ENCODE data around the gene JAKMIP3. TPM values are rescaled to one million over a fixed set of nuclear protein-coding genes. Genes with fewer than 3 reads are reported as not detected.

The JAKMIP3 gene
- total RNA-seq, 2 experiments from 2014 or later, result 0.19 to 0.38 TPM

- Mint-ChIP-seq H3K36me3 (no peaks in the 10 kb centered on the region), H3K4me3 (no peak overlapping the region), H3K27me3 (peaks cover 64% of the 10 kb centered on the region)
Measured at GRCh38 chr10:132035476-132035875, 30.3 kb upstream of the JAKMIP3 start.

GRCh38 chr10:132036153-132036886 lies 29.4 kb upstream of the JAKMIP3 start:
- ATAC-seq (no peak), DNase-seq (no peak)
- CTCF ChIA-PET, result interaction anchor here (1.1 kb wide), 1 partner anchor 12 kb away, joined by 3 read pairs; no protein-coding TSS in a partner anchor
- Mint-ChIP-seq H3K4me3 (no peak overlapping the region), H3K9me3 (ENCODE audit: low read depth) (no peaks in the 10 kb centered on the region), H3K27ac (no peak overlapping the region), H3K36me3 (no peaks in the 10 kb centered on the region), H3K27me3 (peaks cover 58% of the 10 kb centered on the region), H3K4me1 (peaks cover 1% of the 10 kb centered on the region)

More at GRCh38 chr10:132035476-132035875, 30.3 kb upstream of the JAKMIP3 start:
- no peak overlapping the region for H3K27ac Mint-ChIP-seq
- DNase-seq (no peak), ATAC-seq (no peak)
- no peaks in the 10 kb centered on the region for H3K9me3 Mint-ChIP-seq (ENCODE audit: low read depth)
- CTCF ChIA-PET, result interaction anchor here (1.1 kb wide), 1 partner anchor 13 kb away, joined by 3 read pairs; no protein-coding TSS in a partner anchor
- peaks cover 1% of the 10 kb centered on the region for H3K4me1 Mint-ChIP-seq

GRCh38 chr10:132036887-132037675 lies 28.7 kb upstream of the JAKMIP3 start:
- Mint-ChIP-seq H3K27me3 (peaks cover 59% of the 10 kb centered on the region), H3K36me3 (no peaks in the 10 kb centered on the region), H3K27ac (no peak overlapping the region), H3K4me1 (peaks cover 1% of the 10 kb centered on the region), H3K9me3 (ENCODE audit: low read depth) (no peaks in the 10 kb centered on the region), H3K4me3 (no peak overlapping the region)
- CTCF ChIA-PET, result no interaction called here
- ATAC-seq (no peak), DNase-seq (no peak)

- ATAC-seq, result no peak
- H3K4me3 Mint-ChIP-seq, result no peak overlapping the region
- CTCF ChIA-PET, result interaction anchor here (1.9 kb wide), 1 partner anchor 15 kb away, joined by 8 read pairs; no protein-coding TSS in a partner anchor
- H3K27me3 Mint-ChIP-seq, result peaks cover 62% of the 10 kb centered on the region
- peaks cover 1% of the 10 kb centered on the region for H3K4me1 Mint-ChIP-seq
- no peaks in the 10 kb centered on the region for H3K36me3 Mint-ChIP-seq
- no peak overlapping the region for H3K27ac Mint-ChIP-seq
- no peaks in the 10 kb centered on the region for H3K9me3 Mint-ChIP-seq (ENCODE audit: low read depth)
- DNase-seq, result no peak
Measured at GRCh38 chr10:132037676-132037975, 28.1 kb upstream of the JAKMIP3 start.

- H3K4me3 Mint-ChIP-seq, result no peak overlapping the region
- H3K4me1 Mint-ChIP-seq, result peaks cover 1% of the 10 kb centered on the region
- no peaks in the 10 kb centered on the region for H3K36me3 Mint-ChIP-seq
- DNase-seq (no peak), ATAC-seq (no peak)
- peaks cover 52% of the 10 kb centered on the region for H3K27me3 Mint-ChIP-seq
- CTCF ChIA-PET, result interaction anchor here (1.9 kb wide), 1 partner anchor 17 kb away, joined by 8 read pairs; no protein-coding TSS in a partner anchor
- H3K9me3 Mint-ChIP-seq (ENCODE audit: low read depth), result no peaks in the 10 kb centered on the region
- H3K27ac Mint-ChIP-seq, result no peak overlapping the region
Measured at GRCh38 chr10:132039371-132039770, 26.4 kb upstream of the JAKMIP3 start.

- peaks cover 46% of the 10 kb centered on the region for H3K27me3 Mint-ChIP-seq
- ATAC-seq, result no peak
- peaks cover 1% of the 10 kb centered on the region for H3K4me1 Mint-ChIP-seq
- CTCF ChIA-PET, result interaction anchor here (1.3 to 1.6 kb wide), 2 partner anchors 17 to 155 kb away, joined by 3 to 7 read pairs; no protein-coding TSS in a partner anchor
- no peak overlapping the region for H3K4me3 Mint-ChIP-seq
- DNase-seq, result no peak
- H3K27ac Mint-ChIP-seq, result no peak overlapping the region
- H3K9me3 Mint-ChIP-seq (ENCODE audit: low read depth), result no peaks in the 10 kb centered on the region
- H3K36me3 Mint-ChIP-seq, result no peaks in the 10 kb centered on the region
Measured at GRCh38 chr10:132040046-132040445, 25.7 kb upstream of the JAKMIP3 start.

- Mint-ChIP-seq H3K4me1 (peaks cover 1% of the 10 kb centered on the region), H3K9me3 (ENCODE audit: low read depth) (no peaks in the 10 kb centered on the region), H3K4me3 (no peak overlapping the region), H3K27me3 (peaks cover 34% of the 10 kb centered on the region), H3K36me3 (no peaks in the 10 kb centered on the region), H3K27ac (no peak overlapping the region)
- DNase-seq (no peak), ATAC-seq (no peak)
- CTCF ChIA-PET, result interaction anchor here (1.6 kb wide), 1 partner anchor 156 kb away, joined by 3 read pairs; no protein-coding TSS in a partner anchor
Measured at GRCh38 chr10:132041340-132041739, 24.4 kb upstream of the JAKMIP3 start.

GRCh38 chr10:132043861-132044695 lies 21.7 kb upstream of the JAKMIP3 start:
- ATAC-seq, result no peak
- no peak overlapping the region for H3K27ac Mint-ChIP-seq
- H3K9me3 Mint-ChIP-seq (ENCODE audit: low read depth), result no peaks in the 10 kb centered on the region
- H3K27me3 Mint-ChIP-seq, result peaks cover 16% of the 10 kb centered on the region
- H3K4me1 Mint-ChIP-seq, result no peaks in the 10 kb centered on the region
- CTCF ChIA-PET, result no interaction called here
- DNase-seq, result no peak
- no peaks in the 10 kb centered on the region for H3K36me3 Mint-ChIP-seq
- H3K4me3 Mint-ChIP-seq, result no peak overlapping the region

- H3K27ac Mint-ChIP-seq, result no peak overlapping the region
- ATAC-seq, result no peak
- no peaks in the 10 kb centered on the region for H3K9me3 Mint-ChIP-seq (ENCODE audit: low read depth)
- H3K4me3 Mint-ChIP-seq, result no peak overlapping the region
- H3K36me3 Mint-ChIP-seq, result no peaks in the 10 kb centered on the region
- no peaks in the 10 kb centered on the region for H3K4me1 Mint-ChIP-seq
- CTCF ChIA-PET, result no interaction called here
- peaks cover 13% of the 10 kb centered on the region for H3K27me3 Mint-ChIP-seq
- no peak for DNase-seq
Measured at GRCh38 chr10:132044803-132045202, 20.9 kb upstream of the JAKMIP3 start.

- DNase-seq, result no peak
- Mint-ChIP-seq H3K27ac (no peak overlapping the region), H3K36me3 (no peaks in the 10 kb centered on the region), H3K27me3 (peaks cover 16% of the 10 kb centered on the region), H3K9me3 (ENCODE audit: low read depth) (no peaks in the 10 kb centered on the region), H3K4me3 (no peak overlapping the region), H3K4me1 (no peaks in the 10 kb centered on the region)
- CTCF ChIA-PET, result interaction anchor here (0.8 kb wide), 1 partner anchor 22 kb away, joined by 3 read pairs; no protein-coding TSS in a partner anchor
- no peak for ATAC-seq
Measured at GRCh38 chr10:132045324-132045723, 20.4 kb upstream of the JAKMIP3 start.

GRCh38 chr10:132047575-132048293 lies 18.0 kb upstream of the JAKMIP3 start:
- CTCF ChIA-PET, result interaction anchor here (1.0 to 1.3 kb wide), 2 partner anchors 12 to 27 kb away, joined by 3 read pairs; no protein-coding TSS in a partner anchor
- H3K9me3 Mint-ChIP-seq (ENCODE audit: low read depth), result peaks cover 5% of the 10 kb centered on the region
- no peak overlapping the region for H3K4me3 Mint-ChIP-seq
- H3K36me3 Mint-ChIP-seq, result peaks cover 4% of the 10 kb centered on the region
- no peak for DNase-seq
- no peak overlapping the region for H3K27ac Mint-ChIP-seq
- no peak for ATAC-seq
- no peaks in the 10 kb centered on the region for H3K4me1 Mint-ChIP-seq
- H3K27me3 Mint-ChIP-seq, result peaks cover 9% of the 10 kb centered on the region

GRCh38 chr10:132048294-132048667 lies 17.5 kb upstream of the JAKMIP3 start:
- peaks cover 9% of the 10 kb centered on the region for H3K27me3 Mint-ChIP-seq
- no peak overlapping the region for H3K27ac Mint-ChIP-seq
- H3K4me3 Mint-ChIP-seq, result no peak overlapping the region
- H3K36me3 Mint-ChIP-seq, result peaks cover 4% of the 10 kb centered on the region
- H3K4me1 Mint-ChIP-seq, result no peaks in the 10 kb centered on the region
- ATAC-seq (no peak), DNase-seq (no peak)
- CTCF ChIA-PET, result interaction anchor here (1.3 kb wide), 1 partner anchor 13 kb away, joined by 3 read pairs; no protein-coding TSS in a partner anchor
- peaks cover 9% of the 10 kb centered on the region for H3K9me3 Mint-ChIP-seq (ENCODE audit: low read depth)

Data from activated CD8-positive, alpha-beta memory T cell treated with anti-CD3 and anti-CD28 coated beads, Interleukin-2, amount 10 ng/mL, durations not matched to agents 7 days and 5 days (primary cell).